DOHH2 (cell line): Measurements from ENCODE around the gene GTPBP4.

ENCODE experiments used
- CTCF ChIP-seq: fragments of 200-600 bp; sonication (generic); IDR thresholded peaks from one replicate; pipeline ENCODE4 v1.5.1; 2014; ENCODE audit warnings: antibody characterized with exemption, mild to moderate bottlenecking, low read depth, low read length; ENCODE audit not compliant: poor library complexity, severe bottlenecking
- EZH2phosphoT487 ChIP-seq: fragments of 200-600 bp; sonication (generic); IDR thresholded peaks from 2 replicates; pipeline ENCODE4 v1.6.1; 2017; ENCODE audit warnings: borderline replicate concordance, mild to moderate bottlenecking, antibody characterized with exemption, low read length, moderate library complexity, mixed read lengths

GRCh38 chr10:997266-998022 is 9.2 kb downstream of the GTPBP4 start:
- TF ChIP-seq CTCF (no peak), EZH2phosphoT487 (no peak)
